ENCODE measurements around the gene RFTN2.

DNA sequence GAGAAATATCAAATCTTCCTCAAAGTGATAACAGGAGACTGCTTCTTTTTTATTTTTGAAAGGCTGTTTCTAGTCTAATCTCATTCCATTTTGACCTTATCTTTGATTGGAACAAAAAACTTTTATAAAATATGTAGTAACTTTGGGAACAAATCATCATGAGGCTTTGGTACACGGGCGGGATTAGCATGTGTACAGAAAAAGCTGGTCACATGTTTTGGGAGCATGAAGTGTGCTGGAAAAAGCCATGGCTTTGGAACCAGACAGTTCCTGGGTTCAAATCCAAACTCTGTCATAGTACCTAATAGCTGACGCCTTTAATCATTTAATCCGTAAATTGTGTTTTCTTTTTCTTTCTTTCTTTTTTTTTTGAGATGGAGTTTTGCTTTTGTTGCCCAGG is 78.2 kb downstream of the RFTN2 start:
- TF ChIP-seq CTCF (IDR thresholded peaks at IDR 0.05; ENCODE audit: borderline replicate concordance, extremely low read depth, low read length, poor library complexity, severe bottlenecking) (no peak), EZH2 (IDR thresholded peaks at IDR 0.05; ENCODE audit: borderline replicate concordance, low read depth, low read length, severe bottlenecking) (no peak)
